ENCODE measurements around the gene TMIGD3.

Gene TMIGD3

DNA sequence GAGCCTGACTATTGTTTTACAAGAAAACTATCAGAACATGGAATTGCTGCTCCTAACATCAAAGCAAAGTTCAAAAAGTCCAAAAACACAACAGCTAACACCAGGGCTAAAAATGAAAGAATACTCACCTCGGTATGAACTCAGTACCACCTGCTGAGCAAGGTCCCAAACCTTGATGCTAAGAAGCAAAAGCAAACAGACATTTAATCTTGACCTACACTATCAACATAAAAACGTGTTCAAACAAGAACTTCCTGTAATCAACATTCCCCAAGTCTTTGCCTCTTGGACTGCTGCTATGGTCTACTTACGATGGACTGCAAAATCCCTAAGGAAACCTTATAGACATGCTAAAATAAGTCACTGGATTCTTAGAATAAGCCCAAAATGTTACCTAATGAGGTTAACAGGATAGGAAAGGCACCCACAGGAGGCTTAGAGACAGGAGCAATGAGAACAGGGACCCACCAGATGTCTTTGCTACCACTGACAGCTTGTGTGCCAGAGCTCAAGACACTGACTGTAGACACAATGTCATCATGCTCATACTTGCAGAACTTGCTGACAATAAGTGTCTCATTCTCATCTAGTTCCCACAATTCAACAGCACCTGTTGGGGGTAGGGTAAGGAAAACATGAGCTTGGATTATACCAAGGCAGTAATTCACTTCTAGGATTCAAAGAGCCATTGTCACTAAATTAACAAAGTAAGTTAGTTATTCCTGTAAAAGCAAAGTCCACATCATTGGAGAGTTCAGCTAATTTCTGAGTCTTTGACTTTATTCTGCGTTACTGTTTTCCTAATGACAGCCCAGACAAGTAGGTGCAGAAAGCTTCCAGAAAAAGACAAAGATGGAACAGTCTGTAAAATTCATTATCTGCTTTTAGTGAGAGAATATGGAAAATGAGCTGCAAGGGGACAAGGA is 56.2 kb downstream of the TMIGD3 start:
- no peak for DNase-seq (ENCODE audit: low spot score)

DNA sequence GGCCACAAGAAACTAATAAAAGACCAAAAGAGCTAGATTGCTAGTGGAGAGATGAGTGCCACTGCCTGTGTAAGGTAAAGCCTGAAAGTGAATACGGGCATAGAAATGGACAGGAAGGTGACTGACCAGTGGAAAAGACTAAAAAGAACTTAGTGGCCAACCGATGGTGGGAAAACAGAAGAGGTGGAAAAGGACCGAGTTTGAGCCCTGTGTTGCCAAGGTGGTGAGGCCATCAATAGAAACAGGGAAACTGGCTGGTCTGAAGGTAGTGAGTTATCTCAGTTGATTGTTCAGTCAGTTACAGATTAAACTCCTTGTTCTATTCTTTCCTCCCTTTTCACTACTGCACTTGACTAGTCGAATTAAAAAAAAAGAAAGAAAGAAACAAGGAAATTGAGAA is 56.9 kb downstream of the TMIGD3 start:
- DNase-seq (ENCODE audit: low spot score) = no peak

DNA sequence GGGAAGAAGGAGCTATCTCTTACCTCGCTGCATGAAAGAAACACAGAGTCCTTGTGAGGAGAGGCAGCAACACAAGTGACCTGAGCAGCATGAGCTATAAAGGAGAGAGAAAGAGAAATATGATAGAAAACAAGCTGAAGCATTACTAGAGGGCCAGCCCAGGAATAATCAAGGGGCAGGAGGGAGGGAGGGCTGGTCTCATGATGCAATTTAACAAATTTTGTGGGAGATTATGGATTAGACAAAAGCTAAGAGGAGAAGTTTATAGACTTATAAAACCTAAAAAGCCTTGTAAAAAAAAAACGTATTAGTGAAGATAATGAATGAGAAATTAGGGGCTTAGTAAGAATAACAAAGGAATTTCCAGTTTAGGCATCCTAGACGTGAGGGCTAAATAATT is 59.4 kb downstream of the TMIGD3 start:
- DNase-seq (ENCODE audit: low spot score) = no peak

DNA sequence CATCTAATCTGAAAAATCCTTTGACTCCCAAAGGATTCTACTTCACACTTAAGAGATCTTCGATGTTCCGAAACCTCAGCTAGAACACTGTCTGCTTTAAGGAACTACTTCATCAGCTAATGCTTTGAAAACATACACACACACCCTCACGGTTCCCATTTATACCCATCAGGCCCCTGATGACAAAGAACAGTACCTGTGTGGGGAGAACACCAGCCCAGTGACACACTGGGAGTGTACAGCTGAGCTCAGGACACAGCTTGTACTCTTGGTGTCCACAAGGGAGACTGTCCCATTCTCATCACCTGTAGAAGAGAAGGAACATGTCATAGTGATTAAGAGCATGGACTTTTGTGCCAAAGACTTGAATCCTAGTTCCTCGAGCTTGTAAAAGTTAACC is 61.0 kb downstream of the TMIGD3 start:
- no peak for DNase-seq (ENCODE audit: low spot score)

DNA sequence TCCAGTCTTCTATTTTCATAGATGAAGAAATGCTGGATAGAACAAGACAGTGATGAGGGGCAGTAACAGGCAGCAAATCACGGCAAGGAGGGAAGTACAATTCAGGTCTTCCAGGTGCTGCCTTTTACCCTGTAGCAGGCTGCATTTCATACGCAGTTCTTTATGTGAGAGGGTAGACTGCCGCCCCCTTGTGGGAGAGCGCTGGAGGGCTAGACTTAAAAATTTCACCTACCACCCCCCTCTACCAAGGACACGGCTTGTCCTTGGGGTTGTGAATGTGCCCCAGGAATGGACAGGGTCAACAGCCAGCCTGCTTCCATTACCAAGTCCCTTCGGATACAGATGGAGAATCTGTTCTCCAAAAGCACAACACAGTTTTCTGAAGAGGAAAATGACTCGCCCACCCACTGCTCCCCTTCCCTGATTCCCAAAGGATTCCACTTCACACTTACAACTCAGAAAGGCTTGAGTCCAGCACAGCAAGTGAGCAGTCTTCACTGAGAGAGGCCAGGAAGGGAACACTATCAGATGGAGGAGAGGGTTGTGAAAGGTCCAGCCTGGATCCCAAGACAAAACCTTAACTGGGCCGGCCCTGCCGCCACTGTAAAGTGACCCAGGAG is 61.8 kb downstream of the TMIGD3 start:
- DNase-seq (ENCODE audit: low spot score) = no peak

DNA sequence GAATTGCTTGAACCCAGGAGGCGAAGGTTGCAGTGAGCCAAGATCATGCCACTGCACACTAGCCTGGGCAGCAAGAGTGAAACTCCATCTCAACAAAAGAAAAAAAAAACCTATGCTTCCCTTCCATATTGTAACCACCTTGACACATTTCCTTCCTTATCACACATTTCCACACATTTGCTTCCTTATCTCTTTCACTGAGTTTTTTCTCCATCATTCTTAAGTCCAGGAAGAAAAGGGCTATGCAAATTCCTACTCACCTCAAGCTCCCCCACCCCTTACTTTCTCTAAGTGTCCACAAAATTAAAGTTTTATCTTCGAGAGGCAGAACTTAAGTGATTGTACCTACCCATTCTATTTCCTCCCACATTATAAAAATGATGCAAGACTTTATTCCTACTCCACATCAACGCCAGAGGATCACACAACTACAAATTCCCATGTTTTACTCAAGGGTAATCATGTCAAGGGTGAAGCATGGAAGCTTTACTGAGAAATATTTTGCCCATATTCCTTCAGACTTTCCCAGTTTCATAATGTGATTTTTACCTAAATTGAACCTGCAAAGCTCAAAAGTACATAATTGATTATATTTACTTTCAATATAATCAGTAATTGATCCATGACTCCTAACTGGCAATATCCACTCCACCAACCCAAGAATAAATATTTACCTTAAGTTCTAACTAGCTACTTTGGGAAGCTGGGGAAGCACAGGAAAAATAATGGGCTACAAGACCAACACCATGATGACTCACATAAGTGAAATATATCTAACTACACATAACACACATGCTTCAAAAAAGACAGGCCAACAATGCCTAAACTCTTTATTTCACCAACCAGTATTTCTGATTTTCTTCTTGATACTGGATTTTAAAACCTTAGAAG is 63.7 kb downstream of the TMIGD3 start:
- DNase-seq (ENCODE audit: low spot score) = no peak

DNA sequence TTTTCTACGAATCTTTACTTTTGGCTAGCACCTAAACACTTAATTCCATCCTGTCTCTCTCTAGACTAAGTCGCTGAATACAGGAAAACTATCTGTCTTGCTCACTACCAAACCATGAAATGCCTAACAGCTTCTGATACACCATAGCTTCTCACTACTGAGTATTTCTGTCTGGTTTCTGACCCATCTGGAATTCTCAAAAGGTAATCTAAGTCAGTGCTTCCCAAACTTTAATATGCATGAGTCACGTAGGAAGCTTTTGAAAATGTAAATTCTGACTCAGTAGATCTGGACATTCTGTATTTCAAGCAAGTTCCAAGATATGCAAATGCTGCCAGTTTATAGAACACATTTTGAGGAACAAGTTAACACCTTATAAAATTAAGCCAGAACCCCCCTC is 66.7 kb downstream of the TMIGD3 start:
- no peak for DNase-seq (ENCODE audit: low spot score)

Data from kidney capillary endothelial cell (primary cell).